Activated CD8-positive, alpha-beta memory T cell treated with anti-CD3 and anti-CD28 coated beads, Interleukin-2, amount 50 U/mL, for 48 hours (primary cell): ENCODE results near the gene TSPAN11.

Source experiments
- DNase-seq: peaks from one replicate; pipeline ENCODE4 v3.0.0-alpha.2; 2020

The TSPAN11 gene

GRCh38 chr12:30913323-30913722 lies 13.2 kb upstream of the TSPAN11 start:
- no peak for DNase-seq

GRCh38 chr12:30914986-30915591 lies 11.5 kb upstream of the TSPAN11 start:
- no peak for DNase-seq

DNA sequence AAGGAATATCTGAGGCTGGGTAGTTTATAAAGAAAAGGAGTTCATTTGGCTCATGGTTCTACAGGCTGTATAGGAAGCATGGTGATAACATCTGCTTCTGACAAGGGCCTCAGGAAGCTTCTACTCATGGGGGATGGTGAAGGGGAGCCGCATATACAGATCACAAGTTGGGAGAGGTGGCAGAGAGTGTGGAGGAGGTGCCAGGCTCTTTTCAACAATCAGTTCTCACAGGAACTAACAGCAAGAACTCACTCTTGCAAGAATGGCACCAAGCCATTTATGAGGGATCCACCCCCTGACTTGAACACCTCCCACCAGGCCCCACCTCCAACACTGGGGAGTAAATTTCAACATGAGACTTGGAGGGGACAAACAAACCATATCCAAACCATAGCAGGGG lies 3.5 kb upstream of the TSPAN11 start:
- DNase-seq = no peak

DNA sequence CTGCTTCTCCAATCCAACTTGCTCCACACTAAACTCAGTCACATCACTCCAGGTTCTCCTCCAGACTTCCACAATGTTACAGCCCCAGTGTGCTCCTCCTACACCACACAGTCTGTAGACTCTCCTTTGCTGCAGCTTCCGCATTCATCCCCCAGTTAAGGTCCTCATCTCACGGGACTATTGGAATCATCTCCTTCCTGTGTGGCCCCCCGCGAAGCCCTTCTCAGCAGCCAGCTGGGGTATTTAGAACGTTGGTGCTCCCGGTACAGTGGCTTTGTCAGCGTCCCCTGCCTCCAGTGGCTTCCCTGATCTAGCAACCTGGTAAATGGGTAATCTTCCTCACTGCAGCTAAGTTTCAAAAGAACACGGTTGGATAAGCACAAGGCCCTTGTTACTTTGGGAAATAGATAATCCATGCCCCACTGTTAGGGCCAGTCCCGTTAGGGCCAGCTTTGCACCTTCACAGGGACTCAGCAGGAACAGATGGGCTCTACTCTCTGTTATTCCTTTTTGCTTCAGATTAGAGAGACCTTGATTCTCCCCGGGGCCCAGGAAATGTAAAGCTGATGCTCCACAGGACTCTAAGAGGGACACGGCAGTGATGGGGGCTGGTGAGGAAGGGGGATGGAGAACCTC lies 823 bp upstream of the TSPAN11 start:
- no peak for DNase-seq

DNA sequence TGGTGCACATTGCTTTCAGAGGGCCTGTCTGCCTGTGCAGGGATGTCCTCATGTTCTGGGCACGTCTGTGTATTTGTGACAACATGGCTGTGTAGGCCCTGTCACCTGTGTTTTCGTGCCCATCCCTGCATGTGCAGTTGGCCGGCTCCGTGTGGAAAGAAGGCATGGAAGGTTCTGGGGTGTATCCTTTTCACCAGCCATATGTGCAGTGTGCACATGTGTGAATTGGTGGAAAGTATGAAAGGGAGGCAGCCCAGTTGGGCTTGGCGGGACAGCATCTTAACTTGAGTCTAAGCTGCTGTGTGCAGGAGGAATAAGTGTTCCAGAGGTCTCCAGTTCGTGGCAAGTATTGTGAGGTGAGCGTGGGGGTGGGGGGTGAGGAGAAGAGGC lies 669 bp downstream of the TSPAN11 start:
- DNase-seq = no peak

DNA sequence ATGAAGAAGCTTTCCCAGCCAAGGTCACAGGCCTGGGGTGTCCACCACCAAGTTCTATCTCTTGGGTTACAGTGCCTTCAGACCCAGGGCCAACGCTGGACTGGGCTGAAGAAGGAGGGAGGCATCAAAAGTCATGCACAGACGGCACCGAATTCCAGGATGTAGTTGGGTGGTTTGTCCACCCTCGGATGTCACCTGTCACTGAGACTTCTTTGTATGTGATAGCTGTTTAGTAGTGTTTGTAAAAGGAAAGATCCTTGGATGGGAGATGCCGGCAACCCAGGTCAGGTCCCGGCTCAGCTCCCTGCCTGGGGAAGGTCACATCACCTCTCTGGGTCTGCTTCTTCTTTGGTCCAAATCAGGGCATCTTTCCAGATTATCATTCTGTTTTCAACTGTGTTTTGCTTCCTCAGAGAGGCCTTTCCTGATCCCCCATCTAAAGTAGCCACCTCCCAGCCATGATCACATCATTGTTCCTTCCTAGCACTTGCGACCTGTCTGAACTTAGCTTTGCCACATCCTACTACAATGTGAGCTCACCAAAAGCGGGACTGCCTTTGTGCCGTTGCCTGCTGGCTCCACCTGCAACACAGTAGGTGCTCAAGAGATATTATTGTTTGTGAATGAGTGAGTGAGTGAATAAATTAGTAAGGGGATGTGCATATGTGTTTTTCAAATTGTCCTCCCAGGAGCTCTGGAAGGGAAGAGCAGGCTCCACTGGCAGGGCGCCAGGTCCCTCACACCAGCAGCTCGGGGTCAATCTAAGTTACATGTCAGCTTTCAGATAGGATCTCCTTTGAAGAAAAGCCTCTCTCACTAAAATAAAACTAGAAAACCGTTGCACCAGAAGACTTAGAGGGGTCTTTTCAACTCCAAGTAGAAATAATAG lies 2.1 kb downstream of the TSPAN11 start:
- DNase-seq = no peak

DNA sequence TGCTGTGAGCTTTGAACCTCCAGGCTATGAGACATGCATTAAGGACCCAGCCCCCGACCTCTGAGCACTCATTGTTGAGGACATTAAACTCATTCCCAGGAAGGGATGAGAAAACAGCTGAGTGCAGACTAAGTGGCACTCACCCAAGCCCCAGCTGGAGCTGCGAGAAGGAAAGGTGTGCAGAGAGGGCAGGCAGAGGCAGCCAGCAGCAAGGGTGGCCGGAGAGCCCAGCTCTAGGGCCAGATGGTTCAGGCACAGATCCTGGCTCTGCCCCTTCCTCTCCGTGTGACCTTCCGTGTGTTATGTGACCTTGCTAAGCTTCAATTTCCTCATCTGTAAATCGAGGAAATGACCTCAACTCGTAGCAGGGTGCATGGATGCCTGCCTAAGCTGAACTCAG lies 3.7 kb downstream of the TSPAN11 start:
- DNase-seq = no peak

DNA sequence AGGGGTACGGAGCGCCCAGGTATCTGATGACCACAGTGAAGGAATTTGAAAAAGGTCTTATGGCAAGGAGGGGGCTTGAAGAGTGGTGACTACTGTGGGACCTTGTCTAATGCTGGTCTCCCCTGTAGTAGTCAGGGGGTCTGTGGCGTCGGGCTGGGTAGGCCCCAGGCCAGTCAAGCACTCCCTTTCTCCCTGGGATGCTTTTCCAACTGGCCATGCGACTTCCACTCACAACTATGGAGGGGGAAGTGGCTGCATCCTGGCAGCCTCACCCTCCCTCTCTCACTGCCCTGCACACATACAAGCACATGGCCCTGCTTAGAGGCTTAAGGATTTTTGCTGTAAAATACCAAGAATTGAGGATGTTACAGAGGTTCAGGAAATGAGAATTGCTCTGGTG lies 4.1 kb downstream of the TSPAN11 start:
- DNase-seq = no peak

GRCh38 chr12:30932881-30933280 lies 6.3 kb downstream of the TSPAN11 start:
- DNase-seq = no peak

DNA sequence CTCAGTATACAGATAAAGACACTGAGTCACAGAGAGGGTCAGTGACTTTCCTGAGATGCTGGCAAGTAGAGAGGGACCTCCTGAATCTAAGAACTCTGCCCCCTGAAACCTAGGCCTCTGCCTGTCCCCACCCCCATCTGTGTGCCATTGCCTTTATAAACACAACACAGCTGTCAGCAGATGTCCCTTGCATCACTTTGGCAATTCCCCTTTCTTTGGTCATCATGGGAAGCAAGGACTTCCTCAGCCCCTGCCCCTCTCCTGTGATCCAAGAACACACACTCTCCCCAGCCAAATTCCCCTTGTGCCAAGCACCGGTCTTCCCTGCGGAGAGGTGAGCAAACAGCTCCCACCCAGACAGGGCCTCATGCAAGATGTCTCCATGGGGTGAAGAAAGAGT lies 8.3 kb downstream of the TSPAN11 start:
- no peak for DNase-seq

DNA sequence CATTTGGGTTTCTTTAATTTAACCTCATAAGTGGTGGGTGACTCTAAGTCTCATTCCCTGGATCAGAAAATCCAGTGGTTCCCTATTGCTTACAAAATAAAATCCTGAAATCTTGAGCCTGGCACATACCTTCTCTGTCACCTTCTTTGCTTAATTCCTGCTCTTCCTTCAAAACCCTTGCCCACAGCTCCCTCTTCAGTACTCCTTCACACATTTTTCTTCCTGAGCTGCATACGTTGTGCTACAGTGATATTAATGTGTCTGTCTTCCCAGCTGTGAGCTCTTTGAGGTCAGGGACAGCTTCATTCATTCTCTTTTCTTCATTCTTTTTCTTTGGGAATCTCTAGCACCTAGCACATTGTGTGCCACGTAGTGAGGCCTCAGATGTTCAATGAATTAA lies 9.5 kb downstream of the TSPAN11 start:
- DNase-seq = no peak

GRCh38 chr12:30939234-30939633 lies 12.7 kb downstream of the TSPAN11 start:
- DNase-seq = no peak

DNA sequence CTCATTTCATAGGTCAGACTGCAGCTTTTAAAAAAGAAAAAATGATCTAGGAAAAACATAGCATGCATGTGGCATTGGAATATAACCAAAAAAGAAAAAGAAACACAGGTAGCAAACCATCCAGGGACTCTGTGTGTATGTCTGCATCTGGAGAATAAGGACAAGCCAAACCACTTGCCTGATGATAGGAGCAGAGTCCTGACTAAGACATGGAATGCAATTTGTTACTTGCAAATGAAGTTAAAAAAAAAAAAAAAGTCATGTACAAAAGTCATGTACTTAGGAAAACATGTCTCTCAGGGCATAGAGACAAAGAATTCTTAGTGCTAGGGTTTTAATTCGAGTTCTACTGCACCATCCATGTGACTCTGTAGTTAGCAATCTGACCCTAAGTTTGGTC lies 15.9 kb downstream of the TSPAN11 start:
- DNase-seq = no peak

- DNase-seq = no peak
Measured at GRCh38 chr12:30942936-30943335, 16.4 kb downstream of the TSPAN11 start.

DNA sequence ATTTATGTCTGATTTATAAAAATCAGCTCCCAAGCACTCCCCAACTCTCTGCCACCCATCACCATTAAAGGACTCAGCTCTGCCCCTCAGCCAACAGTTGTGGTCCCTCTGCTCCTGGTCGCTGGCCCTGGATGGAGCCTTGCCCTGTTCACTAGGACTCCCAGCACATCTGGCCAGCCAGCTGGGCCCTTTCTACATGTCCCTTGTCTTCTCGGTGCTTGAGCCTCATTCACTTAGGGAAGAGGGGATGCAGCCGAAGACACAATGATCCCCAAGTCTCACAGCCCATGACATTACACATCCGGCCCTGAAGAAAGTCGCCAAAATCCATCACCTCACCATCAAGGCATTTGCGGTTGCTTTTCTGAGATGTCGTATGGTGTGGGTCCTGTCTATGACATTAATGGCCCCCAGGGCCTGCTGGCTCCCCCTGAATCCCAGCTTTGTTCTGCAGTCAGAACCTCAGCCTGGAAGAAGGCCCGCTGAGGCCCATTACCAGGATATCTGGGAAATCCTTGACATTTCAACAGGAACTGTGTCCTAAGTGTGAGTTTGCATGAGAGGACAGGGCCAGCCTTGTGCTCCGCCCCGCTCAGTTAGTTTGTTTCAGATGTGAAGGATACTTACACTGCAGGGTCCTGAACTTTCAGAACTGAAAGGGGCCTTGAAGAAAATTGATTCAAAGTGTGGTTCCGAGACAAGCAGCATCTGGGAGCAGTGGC lies 19.1 kb downstream of the TSPAN11 start:
- DNase-seq = no peak

- no peak for DNase-seq
Measured at GRCh38 chr12:30952015-30952414, 25.5 kb downstream of the TSPAN11 start.

DNA sequence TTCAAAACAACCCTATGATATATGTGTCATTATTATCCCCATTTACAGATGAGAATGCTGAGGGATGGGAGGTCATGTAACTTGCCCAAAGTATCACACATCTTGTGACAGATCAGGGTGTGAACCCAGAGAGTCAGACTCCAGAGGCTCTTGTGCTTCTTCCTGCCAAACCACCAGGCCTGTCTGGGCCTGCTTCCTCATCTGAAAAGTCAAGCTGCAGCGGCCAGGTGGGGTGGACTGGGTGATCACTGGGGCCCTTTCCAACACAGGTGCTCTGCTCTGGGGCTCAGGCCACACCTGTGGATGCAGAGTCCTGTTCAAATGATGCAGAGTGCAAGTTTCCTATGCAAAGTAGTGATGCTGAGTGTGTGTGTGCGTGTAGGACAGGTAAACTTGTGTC lies 26.7 kb downstream of the TSPAN11 start:
- no peak for DNase-seq

DNA sequence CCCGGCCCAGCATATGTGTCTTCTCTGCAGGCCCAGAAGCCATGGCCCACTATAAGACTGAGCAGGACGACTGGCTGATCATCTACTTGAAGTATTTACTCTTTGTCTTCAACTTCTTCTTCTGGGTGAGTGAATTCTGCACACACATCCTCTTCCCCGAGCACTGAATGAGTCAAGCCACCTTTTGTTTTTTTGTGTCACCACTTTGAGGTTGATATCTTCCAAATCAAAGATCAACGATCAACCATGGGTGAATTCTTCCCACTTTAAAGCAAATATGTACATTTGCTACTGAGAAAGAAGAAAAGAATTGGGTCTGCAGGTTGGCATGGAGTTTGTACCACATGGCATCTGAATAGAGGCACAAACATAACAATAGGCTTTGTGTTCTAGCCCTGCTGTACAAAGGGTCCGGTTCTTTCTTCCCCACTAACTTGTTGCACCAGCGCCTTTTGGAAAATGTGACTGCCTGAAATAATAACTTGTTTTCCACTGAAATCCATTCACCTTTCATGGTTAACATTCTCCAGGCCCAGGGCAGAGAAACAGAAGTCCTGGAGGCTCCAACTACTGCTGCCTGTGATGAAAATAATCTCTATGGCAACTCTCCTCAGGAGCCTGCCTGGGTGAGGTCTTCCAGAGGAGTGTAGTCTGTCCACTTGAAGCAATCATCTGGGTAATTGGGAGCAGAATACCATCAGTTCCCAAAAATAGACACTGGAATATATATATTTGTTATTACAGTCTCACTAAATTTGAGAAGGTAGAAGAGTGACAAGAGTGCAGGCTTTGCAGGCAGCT lies 27.6 kb downstream of the TSPAN11 start:
- DNase-seq = no peak

DNA sequence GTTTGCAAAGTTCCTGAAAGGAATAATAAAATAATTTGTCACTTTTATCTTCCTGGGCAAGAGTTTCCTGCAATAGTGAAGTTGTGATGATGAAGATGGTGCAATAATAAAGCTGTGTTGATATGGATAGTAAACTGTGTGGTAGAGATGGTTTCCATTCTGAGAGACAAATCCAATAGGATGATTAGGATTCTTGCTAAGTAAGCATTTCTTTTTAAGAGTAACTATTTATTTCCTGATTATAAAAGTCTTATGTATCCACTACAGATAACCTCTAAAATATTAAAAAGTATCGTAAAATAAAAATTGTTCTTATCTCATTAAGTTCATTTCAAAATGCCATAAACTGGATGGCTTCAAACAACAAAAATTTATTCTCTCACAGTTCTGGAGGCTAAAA lies 28.7 kb downstream of the TSPAN11 start:
- no peak for DNase-seq

DNA sequence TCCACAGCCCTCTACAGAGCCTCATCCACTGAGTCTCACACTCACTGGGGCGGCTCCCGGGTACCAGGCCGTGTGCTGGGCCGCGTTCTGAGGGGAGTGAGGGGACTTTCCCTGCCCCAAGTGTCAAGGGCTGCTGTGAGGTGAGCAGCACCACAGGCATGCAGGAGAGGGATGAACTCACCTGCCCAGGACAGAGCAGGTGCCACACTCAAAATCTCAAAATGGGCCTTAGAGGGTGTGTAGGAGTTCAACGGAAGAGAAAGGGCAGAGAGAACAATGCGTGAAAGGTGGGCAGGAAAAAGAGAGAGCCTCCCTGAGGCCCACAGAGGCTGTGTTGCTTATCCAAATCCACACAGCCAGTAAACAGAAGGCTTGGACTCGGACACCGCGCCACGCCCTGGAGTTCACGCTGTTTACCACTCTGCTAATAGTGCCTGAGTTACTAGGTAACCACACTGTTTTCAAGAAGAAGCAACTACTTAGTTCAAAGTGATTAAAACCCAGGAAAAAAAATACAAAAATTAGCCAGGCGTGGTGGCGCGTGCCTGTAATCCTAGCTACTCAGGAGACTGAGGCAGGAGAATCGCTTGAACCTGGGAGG lies 32.7 kb downstream of the TSPAN11 start:
- DNase-seq = no peak

DNA sequence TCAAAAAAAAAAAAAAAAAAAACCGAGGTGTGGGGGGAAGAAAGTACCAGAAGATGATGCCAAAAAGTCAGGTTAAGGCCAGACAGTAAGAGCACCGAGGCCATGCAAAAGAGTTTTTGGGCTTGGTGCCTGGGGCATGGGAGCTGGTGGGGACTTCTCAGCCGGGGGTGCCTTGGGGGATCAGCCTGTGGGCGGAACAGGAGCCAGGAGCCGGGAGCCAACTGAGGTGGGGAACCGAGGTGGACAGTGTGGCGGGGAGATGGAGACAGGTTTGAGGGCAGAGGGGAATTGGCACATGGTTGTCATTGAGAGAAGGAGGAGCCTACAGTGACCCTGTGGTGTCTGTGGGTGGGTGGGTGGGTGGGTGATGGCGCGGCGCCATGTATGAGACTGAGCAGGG lies 33.2 kb downstream of the TSPAN11 start:
- DNase-seq = no peak

DNA sequence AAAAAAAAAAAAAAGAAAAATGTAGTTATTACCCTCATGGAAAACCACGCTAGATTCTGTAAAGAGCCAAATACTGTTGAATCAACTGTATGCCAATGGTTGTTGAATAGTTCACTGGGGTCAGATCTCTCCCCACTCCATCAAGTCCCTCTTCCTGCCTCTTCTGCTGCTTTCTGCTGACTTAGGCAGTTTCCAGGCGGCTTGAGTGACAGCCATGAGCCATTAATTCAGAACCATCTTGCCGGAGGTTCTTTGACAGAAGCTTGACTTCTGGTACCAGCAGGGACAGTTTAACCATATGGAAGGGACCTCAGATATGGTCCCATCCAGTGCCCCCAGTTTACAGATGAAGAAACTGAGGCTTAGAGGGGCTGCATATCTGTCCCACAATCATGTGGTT lies 34.5 kb downstream of the TSPAN11 start:
- no peak for DNase-seq
